HepG2 (cell line): Measurements from ENCODE around the gene B4GALT2. TPM values are rescaled to one million over a fixed set of nuclear protein-coding genes. Genes with fewer than 3 reads are reported as not detected.

ENCODE experiments used
- CENPT ChIP-seq: sonication (generic); formaldehyde crosslinking; IDR thresholded peaks from 2 replicates; pipeline ENCODE4 v1.8.0; 2022; ENCODE audit warnings: low read depth, mild to moderate bottlenecking, moderate library complexity, missing genetic modification reagents
- FIP1L1 ChIP-seq: fragments of 200-400 bp; formaldehyde crosslinking; IDR thresholded peaks from 2 replicates; pipeline ENCODE4 v1.6.1; 2018; ENCODE audit warnings: low read depth, mild to moderate bottlenecking, low read length, moderate library complexity, borderline replicate concordance; ENCODE audit not compliant: insufficient read depth
- MXD4 ChIP-seq: IDR thresholded peaks from 2 replicates; pipeline ENCODE4 v1.6.1; 2016; ENCODE audit warnings: mild to moderate bottlenecking, missing biosample characterization, missing genetic modification reagents
- NBN ChIP-seq: fragments of 450-650 bp; conservative IDR thresholded peaks from 2 replicates; pipeline ENCODE4 v1.6.1; 2017
- ZFP41 ChIP-seq: sonication (generic); formaldehyde crosslinking; IDR thresholded peaks from 2 replicates; pipeline ENCODE4 v1.4.0; 2020; ENCODE audit warnings: mild to moderate bottlenecking, missing genetic modification reagents, borderline replicate concordance
- ZNF282 ChIP-seq: fragments of 450-650 bp; IDR thresholded peaks from 2 replicates; pipeline ENCODE4 v1.6.1; 2018; ENCODE audit not compliant: partially characterized antibody
- polyA plus RNA-seq, 8 experiments: library from polyadenylated mRNA; depleted of rRNA in 3 of 8; stranded (reverse) in 7 of 8; unstranded in 1 of 8; fragments of >200 nt; fragmentation: Illumina TruSeq in 4 of 8; extraction: Trizol in 4 of 8; gene quantifications; 2 replicates each; pipeline versions ENCODE4 v1.2.1 to v1.2.3, GENCODE V29; 2011 to 2016; ENCODE audit warnings: low read depth in 4 of 8, missing spikeins in 1 of 8, mixed read lengths in 1 of 8; ENCODE audit not compliant: insufficient read depth in 1 of 8
- total RNA-seq, 5 experiments: library from RNA; depleted of rRNA; stranded (reverse); fragments of >200 nt; fragmentation: Illumina TruSeq; extraction: Trizol; gene quantifications; 2 replicates each; pipeline ENCODE4 v1.2.3, GENCODE V29; 2016; ENCODE audit warnings: low read depth in 1 of 5
- TF ChIP-seq, protein P1 (sequence below): sonication (generic); formaldehyde crosslinking; IDR thresholded peaks from 2 replicates; pipeline ENCODE4 v1.4.0; 2020; ENCODE audit warnings: mild to moderate bottlenecking, missing genetic modification reagents
- TF ChIP-seq, protein P2 (sequence below): fragments of 450-650 bp; IDR thresholded peaks from 2 replicates; pipeline ENCODE4 v1.6.1; 2016
- TF ChIP-seq, protein P3 (sequence below): sonication (generic); formaldehyde crosslinking; IDR thresholded peaks from 2 replicates; pipeline ENCODE4 v1.4.0; 2020; ENCODE audit warnings: missing genetic modification reagents, borderline replicate concordance
- TF ChIP-seq, protein P4 (sequence below): IDR thresholded peaks from 2 replicates; pipeline ENCODE4 v1.6.1; 2018; ENCODE audit warnings: missing genetic modification reagents, mild to moderate bottlenecking, missing compliant biosample characterization
- TF ChIP-seq, protein P5 (sequence below): sonication (generic); formaldehyde crosslinking; IDR thresholded peaks from 2 replicates; pipeline ENCODE4 v1.8.0; 2023; ENCODE audit warnings: mild to moderate bottlenecking, missing genetic modification reagents
- TF ChIP-seq, protein P6 (sequence below): sonication (generic); formaldehyde crosslinking; IDR thresholded peaks from 2 replicates; pipeline ENCODE4 v1.8.0; 2022; ENCODE audit warnings: missing genetic modification reagents, mild to moderate bottlenecking, inconsistent platforms, borderline replicate concordance

B4GALT2 gene
- total and polyA plus RNA-seq, 2 of the 13 experiments (the other 11 are each of a cell fraction or from before 2014, with no cell fraction given) = 41.9 to 78.0 TPM

DNA sequence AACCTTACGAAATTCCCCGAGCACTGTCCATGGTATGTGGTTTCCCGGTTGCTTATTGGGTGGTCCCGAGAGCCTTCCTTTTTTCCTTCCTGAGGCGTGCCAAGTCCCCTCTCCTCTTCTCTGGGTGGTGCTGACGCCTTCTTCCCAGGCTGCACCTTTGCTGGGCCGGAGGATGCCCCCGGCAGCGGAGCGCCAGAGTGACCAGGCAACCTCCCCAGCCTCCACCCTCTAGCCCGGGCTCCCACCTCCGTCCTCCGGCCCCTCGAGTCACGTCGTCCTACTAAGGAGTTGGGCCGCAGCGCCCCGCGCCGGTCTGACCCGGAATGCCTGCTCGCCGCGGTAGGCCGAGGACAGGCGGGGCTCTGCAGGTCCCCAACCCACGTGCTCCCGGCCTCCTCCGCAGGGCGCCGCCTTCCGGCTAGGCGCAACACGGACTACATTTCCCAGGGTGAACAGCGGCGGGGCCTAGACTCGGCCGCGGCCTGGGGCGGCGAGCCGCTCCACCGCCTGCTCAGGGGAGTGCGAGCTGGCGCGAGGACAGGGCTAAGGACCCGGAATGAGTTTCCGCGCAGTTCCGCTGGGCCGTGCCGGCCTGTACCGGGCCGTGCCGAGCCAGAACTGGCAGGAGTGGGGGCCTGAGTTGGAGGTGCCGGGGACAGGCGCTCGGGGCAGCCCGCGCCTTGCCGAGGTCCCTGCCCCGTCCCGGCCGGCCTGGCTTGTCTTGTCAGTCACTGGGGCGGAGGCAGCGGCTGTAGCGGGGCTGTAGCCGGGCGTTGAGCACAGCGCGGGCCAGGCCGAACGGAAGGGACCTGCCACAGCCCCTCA, 32.6 kb upstream of the B4GALT2 start, which contains the start of gene IPO13 (continued):
- TF ChIP-seq CENPT (CRISPR knock-in tag) = no peak; the same call in 1 of the 2 replicates
- TF ChIP-seq, protein P1, sequence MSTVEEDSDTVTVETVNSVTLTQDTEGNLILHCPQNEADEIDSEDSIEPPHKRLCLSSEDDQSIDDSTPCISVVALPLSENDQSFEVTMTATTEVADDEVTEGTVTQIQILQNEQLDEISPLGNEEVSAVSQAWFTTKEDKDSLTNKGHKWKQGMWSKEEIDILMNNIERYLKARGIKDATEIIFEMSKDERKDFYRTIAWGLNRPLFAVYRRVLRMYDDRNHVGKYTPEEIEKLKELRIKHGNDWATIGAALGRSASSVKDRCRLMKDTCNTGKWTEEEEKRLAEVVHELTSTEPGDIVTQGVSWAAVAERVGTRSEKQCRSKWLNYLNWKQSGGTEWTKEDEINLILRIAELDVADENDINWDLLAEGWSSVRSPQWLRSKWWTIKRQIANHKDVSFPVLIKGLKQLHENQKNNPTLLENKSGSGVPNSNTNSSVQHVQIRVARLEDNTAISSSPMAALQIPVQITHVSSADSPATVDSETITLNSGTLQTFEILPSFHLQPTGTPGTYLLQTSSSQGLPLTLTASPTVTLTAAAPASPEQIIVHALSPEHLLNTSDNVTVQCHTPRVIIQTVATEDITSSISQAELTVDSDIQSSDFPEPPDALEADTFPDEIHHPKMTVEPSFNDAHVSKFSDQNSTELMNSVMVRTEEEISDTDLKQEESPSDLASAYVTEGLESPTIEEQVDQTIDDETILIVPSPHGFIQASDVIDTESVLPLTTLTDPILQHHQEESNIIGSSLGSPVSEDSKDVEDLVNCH = 0 out of 2 replicates have a peak, but pooled peaks have one; percentile 85
- TF ChIP-seq, protein P2, sequence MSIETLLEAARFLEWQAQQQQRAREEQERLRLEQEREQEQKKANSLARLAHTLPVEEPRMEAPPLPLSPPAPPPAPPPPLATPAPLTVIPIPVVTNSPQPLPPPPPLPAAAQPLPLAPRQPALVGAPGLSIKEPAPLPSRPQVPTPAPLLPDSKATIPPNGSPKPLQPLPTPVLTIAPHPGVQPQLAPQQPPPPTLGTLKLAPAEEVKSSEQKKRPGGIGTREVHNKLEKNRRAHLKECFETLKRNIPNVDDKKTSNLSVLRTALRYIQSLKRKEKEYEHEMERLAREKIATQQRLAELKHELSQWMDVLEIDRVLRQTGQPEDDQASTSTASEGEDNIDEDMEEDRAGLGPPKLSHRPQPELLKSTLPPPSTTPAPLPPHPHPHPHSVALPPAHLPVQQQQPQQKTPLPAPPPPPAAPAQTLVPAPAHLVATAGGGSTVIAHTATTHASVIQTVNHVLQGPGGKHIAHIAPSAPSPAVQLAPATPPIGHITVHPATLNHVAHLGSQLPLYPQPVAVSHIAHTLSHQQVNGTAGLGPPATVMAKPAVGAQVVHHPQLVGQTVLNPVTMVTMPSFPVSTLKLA = peak; percentile 90
- TF ChIP-seq, protein P3, sequence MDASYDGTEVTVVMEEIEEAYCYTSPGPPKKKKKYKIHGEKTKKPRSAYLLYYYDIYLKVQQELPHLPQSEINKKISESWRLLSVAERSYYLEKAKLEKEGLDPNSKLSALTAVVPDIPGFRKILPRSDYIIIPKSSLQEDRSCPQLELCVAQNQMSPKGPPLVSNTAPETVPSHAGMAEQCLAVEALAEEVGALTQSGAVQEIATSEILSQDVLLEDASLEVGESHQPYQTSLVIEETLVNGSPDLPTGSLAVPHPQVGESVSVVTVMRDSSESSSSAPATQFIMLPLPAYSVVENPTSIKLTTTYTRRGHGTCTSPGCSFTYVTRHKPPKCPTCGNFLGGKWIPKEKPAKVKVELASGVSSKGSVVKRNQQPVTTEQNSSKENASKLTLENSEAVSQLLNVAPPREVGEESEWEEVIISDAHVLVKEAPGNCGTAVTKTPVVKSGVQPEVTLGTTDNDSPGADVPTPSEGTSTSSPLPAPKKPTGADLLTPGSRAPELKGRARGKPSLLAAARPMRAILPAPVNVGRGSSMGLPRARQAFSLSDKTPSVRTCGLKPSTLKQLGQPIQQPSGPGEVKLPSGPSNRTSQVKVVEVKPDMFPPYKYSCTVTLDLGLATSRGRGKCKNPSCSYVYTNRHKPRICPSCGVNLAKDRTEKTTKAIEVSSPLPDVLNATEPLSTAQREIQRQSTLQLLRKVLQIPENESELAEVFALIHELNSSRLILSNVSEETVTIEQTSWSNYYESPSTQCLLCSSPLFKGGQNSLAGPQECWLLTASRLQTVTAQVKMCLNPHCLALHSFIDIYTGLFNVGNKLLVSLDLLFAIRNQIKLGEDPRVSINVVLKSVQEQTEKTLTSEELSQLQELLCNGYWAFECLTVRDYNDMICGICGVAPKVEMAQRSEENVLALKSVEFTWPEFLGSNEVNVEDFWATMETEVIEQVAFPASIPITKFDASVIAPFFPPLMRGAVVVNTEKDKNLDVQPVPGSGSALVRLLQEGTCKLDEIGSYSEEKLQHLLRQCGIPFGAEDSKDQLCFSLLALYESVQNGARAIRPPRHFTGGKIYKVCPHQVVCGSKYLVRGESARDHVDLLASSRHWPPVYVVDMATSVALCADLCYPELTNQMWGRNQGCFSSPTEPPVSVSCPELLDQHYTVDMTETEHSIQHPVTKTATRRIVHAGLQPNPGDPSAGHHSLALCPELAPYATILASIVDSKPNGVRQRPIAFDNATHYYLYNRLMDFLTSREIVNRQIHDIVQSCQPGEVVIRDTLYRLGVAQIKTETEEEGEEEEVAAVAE (CRISPR knock-in tag) = peak; percentile 64; the same call in 1 of the 2 replicates
- TF ChIP-seq, protein P4, sequence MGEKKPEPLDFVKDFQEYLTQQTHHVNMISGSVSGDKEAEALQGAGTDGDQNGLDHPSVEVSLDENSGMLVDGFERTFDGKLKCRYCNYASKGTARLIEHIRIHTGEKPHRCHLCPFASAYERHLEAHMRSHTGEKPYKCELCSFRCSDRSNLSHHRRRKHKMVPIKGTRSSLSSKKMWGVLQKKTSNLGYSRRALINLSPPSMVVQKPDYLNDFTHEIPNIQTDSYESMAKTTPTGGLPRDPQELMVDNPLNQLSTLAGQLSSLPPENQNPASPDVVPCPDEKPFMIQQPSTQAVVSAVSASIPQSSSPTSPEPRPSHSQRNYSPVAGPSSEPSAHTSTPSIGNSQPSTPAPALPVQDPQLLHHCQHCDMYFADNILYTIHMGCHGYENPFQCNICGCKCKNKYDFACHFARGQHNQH = peak; percentile 81; the same call in 1 of the 2 replicates
- TF ChIP-seq ZFP41 (CRISPR knock-in tag) = no peak; the same call in 1 of the 2 replicates
- no peak for TF ChIP-seq NBN
- TF ChIP-seq, protein P5, sequence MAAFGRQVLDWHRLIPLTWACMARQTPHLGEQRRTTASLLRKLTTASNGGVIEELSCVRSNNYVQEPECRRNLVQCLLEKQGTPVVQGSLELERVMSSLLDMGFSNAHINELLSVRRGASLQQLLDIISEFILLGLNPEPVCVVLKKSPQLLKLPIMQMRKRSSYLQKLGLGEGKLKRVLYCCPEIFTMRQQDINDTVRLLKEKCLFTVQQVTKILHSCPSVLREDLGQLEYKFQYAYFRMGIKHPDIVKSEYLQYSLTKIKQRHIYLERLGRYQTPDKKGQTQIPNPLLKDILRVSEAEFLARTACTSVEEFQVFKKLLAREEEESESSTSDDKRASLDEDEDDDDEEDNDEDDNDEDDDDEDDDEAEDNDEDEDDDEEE = peak; percentile 83; the same call in 1 of the 2 replicates
- no peak for TF ChIP-seq FIP1L1
- TF ChIP-seq, protein P6, sequence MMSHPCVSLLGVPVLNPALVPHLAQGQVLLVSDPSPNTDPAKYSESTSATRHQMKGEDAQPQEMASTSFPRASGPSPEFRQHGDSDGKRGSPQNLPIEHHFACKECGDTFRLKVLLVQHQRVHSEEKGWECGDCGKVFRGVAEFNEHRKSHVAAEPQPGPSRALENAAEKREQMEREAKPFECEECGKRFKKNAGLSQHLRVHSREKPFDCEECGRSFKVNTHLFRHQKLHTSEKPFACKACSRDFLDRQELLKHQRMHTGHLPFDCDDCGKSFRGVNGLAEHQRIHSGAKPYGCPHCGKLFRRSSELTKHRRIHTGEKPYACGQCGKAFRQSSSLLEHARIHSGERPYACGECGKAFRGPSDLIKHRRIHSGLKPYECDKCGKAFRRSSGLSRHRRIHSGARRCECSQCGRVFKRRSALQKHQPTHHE = 0 out of 2 replicates have a peak, but pooled peaks have one; percentile 48
- no peak for TF ChIP-seq ZNF282
- TF ChIP-seq MXD4 (CRISPR knock-in tag) = peak; percentile 99
